SK-N-SH treated with all-trans-retinoic acid at 6 μM for 48 hours (cell line): ENCODE results near the gene CATSPER4.
A peak's percentile ranks its signal among the peaks of the same experiment; 100 is the strongest.

ENCODE experiments used
- ATAC-seq: fragments of 200-7000 bp; cut with Tn5 transposase; 3 replicates; pipeline ENCODE4 v1.9.1; 2020; ENCODE audit warnings: mild to moderate bottlenecking, moderate library complexity
- BACH2 ChIP-seq: fragments of 250-450 bp; sonication (Bioruptor Pico); IDR thresholded peaks from 2 replicates; pipeline ENCODE4 v1.9.0; 2021; ENCODE audit warnings: mild to moderate bottlenecking, borderline replicate concordance
- CSRNP3 ChIP-seq: fragments of 250-450 bp; sonication (Bioruptor Pico); IDR thresholded peaks from 2 replicates; pipeline ENCODE4 v1.5.1; 2021; ENCODE audit warnings: mild to moderate bottlenecking, moderate library complexity
- GLIS3 ChIP-seq: fragments of 250-450 bp; sonication (Bioruptor Pico); IDR thresholded peaks from 2 replicates; pipeline ENCODE4 v1.5.0; 2020; ENCODE audit warnings: mild to moderate bottlenecking, moderate library complexity
- ISL1 ChIP-seq: fragments of 250-450 bp; sonication (Bioruptor Pico); IDR thresholded peaks from 2 replicates; pipeline ENCODE4 v2.1.2; 2022; ENCODE audit warnings: mild to moderate bottlenecking, moderate library complexity
- RARB ChIP-seq: fragments of 250-450 bp; sonication (Bioruptor Pico); IDR thresholded peaks from 2 replicates; pipeline ENCODE4 v1.8.0; 2021; ENCODE audit warnings: mild to moderate bottlenecking, moderate library complexity
- SNAI2 ChIP-seq: fragments of 250-450 bp; sonication (Bioruptor Pico); IDR thresholded peaks from 2 replicates; pipeline ENCODE4 v1.5.0; 2020; ENCODE audit warnings: mild to moderate bottlenecking, moderate library complexity
- TCF4 ChIP-seq: fragments of 250-450 bp; sonication (Bioruptor Pico); IDR thresholded peaks from 2 replicates; pipeline ENCODE4 v1.8.0; 2021; ENCODE audit warnings: mild to moderate bottlenecking, moderate library complexity, borderline replicate concordance
- TOX ChIP-seq: fragments of 250-450 bp; sonication (Bioruptor Pico); IDR thresholded peaks from 2 replicates; pipeline ENCODE4 v1.8.0; 2021; ENCODE audit warnings: mild to moderate bottlenecking, moderate library complexity, borderline replicate concordance
- ZFP3 ChIP-seq: fragments of 250-450 bp; sonication (Bioruptor Pico); IDR thresholded peaks from 2 replicates; pipeline ENCODE4 v1.5.0; 2020; ENCODE audit warnings: mild to moderate bottlenecking, moderate library complexity
- ZFP30 ChIP-seq: fragments of 450-650 bp; formaldehyde crosslinking; IDR thresholded peaks from 2 replicates; pipeline ENCODE4 v1.5.0; 2022; ENCODE audit warnings: mild to moderate bottlenecking, moderate library complexity
- ZNF565 ChIP-seq: fragments of 450-650 bp; formaldehyde crosslinking; conservative IDR thresholded peaks from 2 replicates; pipeline ENCODE4 v1.5.0; 2020; ENCODE audit warnings: low read depth, mild to moderate bottlenecking, moderate library complexity
- ZNF70 ChIP-seq: fragments of 450-650 bp; formaldehyde crosslinking; IDR thresholded peaks from 2 replicates; pipeline ENCODE4 v1.5.0; 2020; ENCODE audit warnings: mild to moderate bottlenecking, moderate library complexity
- ZNF8 ChIP-seq: fragments of 450-650 bp; formaldehyde crosslinking; IDR thresholded peaks from 2 replicates; pipeline ENCODE4 v1.5.0; 2020; ENCODE audit warnings: mild to moderate bottlenecking, moderate library complexity
- TF ChIP-seq, protein P1 (sequence below): fragments of 250-450 bp; sonication (Bioruptor Pico); IDR thresholded peaks from 2 replicates; pipeline ENCODE4 v1.8.0; 2021; ENCODE audit warnings: low read depth, mild to moderate bottlenecking, moderate library complexity, borderline replicate concordance
- TF ChIP-seq, protein P2 (sequence below): fragments of 250-450 bp; sonication (Bioruptor Pico); IDR thresholded peaks from 2 replicates; pipeline ENCODE4 v1.5.0; 2020; ENCODE audit warnings: mild to moderate bottlenecking, moderate library complexity

CATSPER4 gene

DNA sequence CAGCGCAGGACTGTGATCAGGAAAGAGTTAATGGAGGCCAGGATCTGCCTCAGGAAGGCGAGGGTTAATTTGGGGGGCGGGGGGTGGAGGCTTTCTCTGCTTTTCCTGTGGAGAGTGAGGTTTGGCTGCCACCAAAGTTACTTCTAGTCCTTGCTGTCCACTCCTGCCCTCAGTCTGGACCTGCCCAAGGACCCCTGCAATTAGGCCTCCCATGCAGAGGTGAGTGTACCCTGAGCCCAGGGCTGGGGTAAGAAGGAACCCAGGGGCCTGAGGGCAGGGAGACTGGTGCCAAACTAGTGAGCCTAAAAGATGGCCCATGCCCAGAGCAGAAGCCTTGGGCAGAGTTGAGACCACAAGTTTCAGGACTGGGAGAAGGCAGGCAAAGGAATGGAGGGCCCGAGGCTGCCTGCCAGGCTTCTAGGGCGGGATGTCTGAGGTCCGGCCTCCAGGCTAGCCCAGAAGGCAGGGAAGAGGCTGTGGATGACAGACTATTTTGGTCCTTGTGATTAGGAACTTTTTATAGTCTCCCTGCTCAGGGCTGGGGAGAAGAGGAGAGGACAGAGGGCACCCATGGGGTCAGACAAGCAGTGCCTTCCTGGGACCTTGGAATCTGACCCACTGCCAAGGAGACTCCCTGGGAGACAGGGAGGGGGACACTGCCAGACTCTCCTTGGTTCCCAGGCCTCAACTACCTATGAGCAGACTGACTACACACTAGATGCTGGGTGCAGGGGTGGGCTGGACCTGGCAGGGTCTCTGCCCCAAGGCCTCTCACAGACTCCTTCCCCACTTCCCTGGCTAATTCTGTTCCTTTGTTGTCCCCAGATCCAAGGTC, 31.3 kb upstream of the CATSPER4 start, which contains the start of gene FAM110D:
TSS of gene FAM110D (plus strand) at position 172 of the 835 bp plus-strand sequence. CDS start 2,213 bp downstream, outside the sequence.
- ATAC-seq, result peak; percentile 51
- TF ChIP-seq TOX (CRISPR knock-in tag), result no peak
- no peak for TF ChIP-seq ZNF565
- TF ChIP-seq TCF4 (CRISPR knock-in tag), result no peak
- TF ChIP-seq CSRNP3, result no peak
- no peak for TF ChIP-seq SNAI2 (CRISPR knock-in tag)

GRCh38 chr1:26159743-26160039, 30.7 kb upstream of the CATSPER4 start:
- ATAC-seq, result no peak
- TF ChIP-seq ZFP30 (CRISPR knock-in tag), result no peak
- TF ChIP-seq BACH2, result no peak
- TF ChIP-seq ZNF70, result no peak
- no peak for TF ChIP-seq CSRNP3
- TF ChIP-seq, protein P1, sequence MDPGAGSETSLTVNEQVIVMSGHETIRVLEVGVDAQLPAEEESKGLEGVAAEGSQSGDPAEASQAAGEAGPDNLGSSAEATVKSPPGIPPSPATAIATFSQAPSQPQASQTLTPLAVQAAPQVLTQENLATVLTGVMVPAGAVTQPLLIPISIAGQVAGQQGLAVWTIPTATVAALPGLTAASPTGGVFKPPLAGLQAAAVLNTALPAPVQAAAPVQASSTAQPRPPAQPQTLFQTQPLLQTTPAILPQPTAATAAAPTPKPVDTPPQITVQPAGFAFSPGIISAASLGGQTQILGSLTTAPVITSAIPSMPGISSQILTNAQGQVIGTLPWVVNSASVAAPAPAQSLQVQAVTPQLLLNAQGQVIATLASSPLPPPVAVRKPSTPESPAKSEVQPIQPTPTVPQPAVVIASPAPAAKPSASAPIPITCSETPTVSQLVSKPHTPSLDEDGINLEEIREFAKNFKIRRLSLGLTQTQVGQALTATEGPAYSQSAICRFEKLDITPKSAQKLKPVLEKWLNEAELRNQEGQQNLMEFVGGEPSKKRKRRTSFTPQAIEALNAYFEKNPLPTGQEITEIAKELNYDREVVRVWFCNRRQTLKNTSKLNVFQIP (CRISPR knock-in tag), result no peak
- TF ChIP-seq ISL1, result no peak
- no peak for TF ChIP-seq ZNF8 (CRISPR knock-in tag)
- TF ChIP-seq GLIS3 (CRISPR knock-in tag), result no peak
- no peak for TF ChIP-seq RARB (CRISPR knock-in tag)
- TF ChIP-seq TCF4 (CRISPR knock-in tag), result no peak

DNA sequence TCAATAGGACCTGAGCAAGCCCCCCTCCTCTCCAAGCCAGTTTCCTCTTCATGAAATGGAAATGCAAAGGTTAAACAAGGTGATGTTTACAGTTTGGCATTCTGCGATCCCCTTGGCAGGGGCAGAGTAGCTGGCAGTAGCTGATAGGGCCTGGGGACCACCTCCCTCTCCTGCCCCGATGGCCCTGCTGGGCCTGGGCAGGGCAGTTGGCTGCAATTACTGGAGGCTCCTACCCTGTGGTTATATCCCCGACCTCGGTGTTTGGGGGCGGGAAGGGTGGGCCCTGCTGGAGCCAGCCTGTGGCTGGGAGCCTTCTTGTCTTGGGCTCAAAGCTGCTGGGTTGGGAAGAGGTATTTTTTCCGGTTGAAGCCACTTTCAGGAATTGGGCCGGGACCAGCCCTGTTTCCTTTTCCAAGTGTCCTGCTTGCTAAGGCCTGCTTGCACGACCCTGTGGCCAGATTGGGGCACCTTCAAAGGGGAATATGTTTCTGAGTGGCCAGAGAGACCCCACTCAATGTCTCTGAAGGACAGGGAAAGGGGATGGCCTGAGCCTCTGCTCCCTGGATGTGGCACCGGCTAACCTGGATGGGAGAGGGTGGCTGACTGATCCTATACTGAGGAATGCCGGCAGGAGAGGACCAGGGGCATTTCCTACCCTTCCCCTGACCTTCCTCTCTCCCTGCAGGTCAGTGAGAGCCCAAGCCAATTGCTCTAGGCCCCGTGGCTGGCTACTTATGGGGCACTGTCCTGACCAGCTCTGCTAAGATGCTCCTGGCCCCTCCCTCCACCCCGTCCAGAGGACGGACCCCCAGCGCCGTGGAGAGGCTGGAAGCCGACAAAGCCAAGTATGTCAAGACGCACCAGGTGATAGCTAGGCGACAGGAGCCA, 29.6 kb upstream of the CATSPER4 start:
- TF ChIP-seq BACH2 (no peak), GLIS3 (CRISPR knock-in tag) (no peak), ZFP3 (no peak), ZNF70 (no peak), ZFP30 (CRISPR knock-in tag) (no peak), TCF4 (CRISPR knock-in tag) (no peak), CSRNP3 (no peak)
- TF ChIP-seq, protein P2, sequence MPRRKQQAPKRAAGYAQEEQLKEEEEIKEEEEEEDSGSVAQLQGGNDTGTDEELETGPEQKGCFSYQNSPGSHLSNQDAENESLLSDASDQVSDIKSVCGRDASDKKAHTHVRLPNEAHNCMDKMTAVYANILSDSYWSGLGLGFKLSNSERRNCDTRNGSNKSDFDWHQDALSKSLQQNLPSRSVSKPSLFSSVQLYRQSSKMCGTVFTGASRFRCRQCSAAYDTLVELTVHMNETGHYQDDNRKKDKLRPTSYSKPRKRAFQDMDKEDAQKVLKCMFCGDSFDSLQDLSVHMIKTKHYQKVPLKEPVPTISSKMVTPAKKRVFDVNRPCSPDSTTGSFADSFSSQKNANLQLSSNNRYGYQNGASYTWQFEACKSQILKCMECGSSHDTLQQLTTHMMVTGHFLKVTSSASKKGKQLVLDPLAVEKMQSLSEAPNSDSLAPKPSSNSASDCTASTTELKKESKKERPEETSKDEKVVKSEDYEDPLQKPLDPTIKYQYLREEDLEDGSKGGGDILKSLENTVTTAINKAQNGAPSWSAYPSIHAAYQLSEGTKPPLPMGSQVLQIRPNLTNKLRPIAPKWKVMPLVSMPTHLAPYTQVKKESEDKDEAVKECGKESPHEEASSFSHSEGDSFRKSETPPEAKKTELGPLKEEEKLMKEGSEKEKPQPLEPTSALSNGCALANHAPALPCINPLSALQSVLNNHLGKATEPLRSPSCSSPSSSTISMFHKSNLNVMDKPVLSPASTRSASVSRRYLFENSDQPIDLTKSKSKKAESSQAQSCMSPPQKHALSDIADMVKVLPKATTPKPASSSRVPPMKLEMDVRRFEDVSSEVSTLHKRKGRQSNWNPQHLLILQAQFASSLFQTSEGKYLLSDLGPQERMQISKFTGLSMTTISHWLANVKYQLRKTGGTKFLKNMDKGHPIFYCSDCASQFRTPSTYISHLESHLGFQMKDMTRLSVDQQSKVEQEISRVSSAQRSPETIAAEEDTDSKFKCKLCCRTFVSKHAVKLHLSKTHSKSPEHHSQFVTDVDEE (CRISPR knock-in tag), result no peak
- TF ChIP-seq, all 23 proteins: peak for 0
- ATAC-seq, result no peak
